GM15510 (cell line): ENCODE results near the gene HIGD1A.

Experiments
- POLR2A ChIP-seq: IDR thresholded peaks from 3 replicates; pipeline ENCODE4 v1.6.1; 2011; ENCODE audit warnings: borderline replicate concordance; ENCODE audit not compliant: insufficient read length; ENCODE audit errors: extremely low read depth

The HIGD1A gene

GRCh38 chr3:42804106-42804830 lies at the start of gene HIGD1A:
Gene HIGD1A (minus strand): TSS chr3:42804490. CDS start chr3:42794253, 10,237 bp downstream.
- peak; percentile 85 for TF ChIP-seq POLR2A

GRCh38 chr3:42853739-42854302 lies 49.5 kb upstream of the HIGD1A start:
- no peak for TF ChIP-seq POLR2A

- TF ChIP-seq POLR2A, result no peak
Observed at GRCh38 chr3:42853056-42853455, 48.8 kb upstream of the HIGD1A start.

GRCh38 chr3:42852441-42852840 lies 48.2 kb upstream of the HIGD1A start:
- no peak for TF ChIP-seq POLR2A

GRCh38 chr3:42851228-42851834 lies 47.0 kb upstream of the HIGD1A start:
- no peak for TF ChIP-seq POLR2A

- TF ChIP-seq POLR2A, result no peak
Observed at GRCh38 chr3:42850263-42850662, 46.0 kb upstream of the HIGD1A start.

- no peak for TF ChIP-seq POLR2A
Observed at GRCh38 chr3:42849017-42849416, 44.7 kb upstream of the HIGD1A start.

- TF ChIP-seq POLR2A, result no peak
Observed at GRCh38 chr3:42847731-42848130, 43.4 kb upstream of the HIGD1A start.

- TF ChIP-seq POLR2A, result no peak
Observed at GRCh38 chr3:42846685-42847522, 42.6 kb upstream of the HIGD1A start.

- no peak for TF ChIP-seq POLR2A
Observed at GRCh38 chr3:42844815-42845214, 40.5 kb upstream of the HIGD1A start.

GRCh38 chr3:42844412-42844713 lies 40.1 kb upstream of the HIGD1A start:
- no peak for TF ChIP-seq POLR2A

- TF ChIP-seq POLR2A, result no peak
Observed at GRCh38 chr3:42843713-42844411, 39.6 kb upstream of the HIGD1A start.

- TF ChIP-seq POLR2A, result no peak
Observed at GRCh38 chr3:42841332-42841731, 37.0 kb upstream of the HIGD1A start.

- no peak for TF ChIP-seq POLR2A
Observed at GRCh38 chr3:42839616-42840015, 35.3 kb upstream of the HIGD1A start.

- no peak for TF ChIP-seq POLR2A
Observed at GRCh38 chr3:42838571-42838970, 34.3 kb upstream of the HIGD1A start.
